ENCODE results near the gene NTM.

The NTM gene

GRCh38 chr11:131642756-131643531 lies 272.5 kb downstream of the NTM start:
- DNase-seq (ENCODE audit: low read depth, low spot score) = no peak

DNA sequence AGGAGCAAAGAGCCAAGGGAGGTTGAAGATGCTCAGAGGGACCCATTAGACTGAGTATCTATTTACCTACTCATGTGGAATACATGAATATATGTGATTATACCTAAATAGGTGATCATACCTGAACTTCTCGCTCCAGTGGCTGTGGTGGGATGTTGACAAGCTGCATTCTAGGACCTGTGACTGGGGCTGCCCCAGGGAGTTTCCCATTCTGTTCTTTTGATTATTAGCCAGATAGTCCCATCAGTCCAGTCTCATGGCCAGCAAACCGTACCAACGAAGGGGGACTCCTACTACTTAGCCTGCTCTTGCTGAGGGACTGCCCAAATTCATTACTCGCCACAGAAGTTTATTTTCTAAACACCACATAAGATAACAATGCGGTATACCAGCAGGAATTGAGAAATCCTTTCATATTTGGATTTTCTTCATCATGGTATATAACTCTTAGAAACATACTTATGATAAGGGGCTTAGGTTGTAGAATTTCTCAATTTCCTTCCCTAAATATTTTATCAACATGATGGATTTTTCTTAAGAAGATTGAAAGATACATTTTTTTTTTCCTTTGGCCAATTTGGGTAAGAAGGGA lies 273.9 kb downstream of the NTM start:
- no peak for DNase-seq (ENCODE audit: low read depth, low spot score)

- no peak for DNase-seq (ENCODE audit: low read depth, low spot score)
Measured at GRCh38 chr11:131645237-131645636, 274.8 kb downstream of the NTM start.

DNA sequence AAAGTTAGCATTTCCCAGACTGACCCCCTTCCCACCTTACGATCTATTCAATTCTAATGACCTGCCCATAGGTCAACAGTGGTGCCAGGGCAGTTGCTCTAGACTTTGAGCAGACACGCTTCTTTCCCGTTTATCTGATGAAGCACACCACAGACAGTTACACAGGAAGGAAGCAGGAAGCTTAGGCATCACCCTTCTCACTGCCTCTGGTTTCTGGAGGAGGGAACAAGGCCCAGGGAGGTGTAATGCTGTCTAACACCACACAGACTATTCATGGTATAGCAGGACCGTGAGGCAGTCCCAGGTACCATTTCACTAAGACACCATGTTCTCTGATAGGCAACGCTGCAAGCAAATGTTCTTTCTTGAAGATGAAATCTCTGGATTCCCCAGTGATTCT lies 279.4 kb downstream of the NTM start:
- DNase-seq (ENCODE audit: low read depth, low spot score) = no peak

DNA sequence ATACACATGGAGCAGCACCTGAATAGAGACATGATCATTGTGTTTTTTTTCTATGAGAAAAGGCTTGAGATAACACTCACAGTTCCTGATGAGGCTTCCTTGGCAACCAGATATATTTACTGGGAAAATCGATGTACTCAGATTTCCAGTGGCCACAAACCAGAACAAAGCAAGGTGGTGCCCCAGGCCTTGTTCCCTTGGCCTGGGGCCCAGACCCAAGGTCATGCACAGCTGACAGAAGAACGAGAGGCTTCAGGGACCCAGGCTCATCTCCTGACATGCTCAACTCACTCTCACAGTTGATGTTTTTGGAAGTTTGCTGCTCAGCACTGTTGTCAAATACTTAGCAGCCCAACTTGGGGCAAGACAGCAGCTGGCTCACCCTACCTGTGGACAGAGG lies 281.8 kb downstream of the NTM start:
- DNase-seq (ENCODE audit: low read depth, low spot score) = no peak

DNA sequence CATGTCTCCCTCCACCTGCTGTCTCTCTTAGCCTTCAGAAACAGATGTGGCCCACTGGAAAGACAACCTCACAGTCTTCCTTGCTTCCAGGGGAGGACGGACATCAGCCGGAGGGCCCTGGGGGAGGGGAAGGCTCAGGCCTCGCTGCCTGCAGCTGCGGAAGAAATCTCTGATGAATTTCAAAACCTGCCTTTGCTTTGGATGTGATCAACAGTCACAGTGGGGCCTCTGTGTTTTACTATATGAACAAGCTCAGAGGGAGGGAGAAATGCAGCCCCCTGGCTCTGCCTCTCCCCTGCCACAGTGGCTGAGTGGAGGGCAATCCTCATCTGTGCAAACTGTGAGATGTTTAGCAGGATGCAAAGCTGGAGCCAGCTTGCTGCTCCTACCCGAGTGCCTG lies 282.8 kb downstream of the NTM start:
- DNase-seq (ENCODE audit: low read depth, low spot score) = no peak

GRCh38 chr11:131654849-131655248 lies 284.4 kb downstream of the NTM start:
- DNase-seq (ENCODE audit: low read depth, low spot score) = no peak

GRCh38 chr11:131656179-131656838 lies 285.9 kb downstream of the NTM start:
- DNase-seq (ENCODE audit: low read depth, low spot score) = no peak

- no peak for DNase-seq (ENCODE audit: low read depth, low spot score)
Measured at GRCh38 chr11:131656839-131657211, 286.4 kb downstream of the NTM start.

DNA sequence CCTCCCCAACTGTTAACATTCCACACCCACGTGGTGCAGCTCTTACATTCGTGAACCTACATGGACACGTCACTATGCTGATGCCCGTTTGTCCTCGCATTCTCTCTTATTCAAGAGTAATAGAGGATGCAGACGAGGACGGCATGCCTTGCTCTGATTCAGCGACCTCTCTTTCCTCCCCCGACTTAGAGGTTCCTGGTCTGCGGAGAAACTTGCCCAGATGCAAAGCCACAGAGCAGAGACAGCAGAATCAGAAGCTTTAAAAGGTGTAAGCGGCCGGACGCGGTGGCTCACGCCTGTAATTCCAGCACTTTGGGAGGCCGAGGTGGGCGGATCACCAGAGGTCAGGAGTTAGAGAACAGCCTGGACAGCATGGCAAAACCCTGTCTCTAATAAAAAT lies 288.0 kb downstream of the NTM start:
- DNase-seq (ENCODE audit: low read depth, low spot score) = no peak

DNA sequence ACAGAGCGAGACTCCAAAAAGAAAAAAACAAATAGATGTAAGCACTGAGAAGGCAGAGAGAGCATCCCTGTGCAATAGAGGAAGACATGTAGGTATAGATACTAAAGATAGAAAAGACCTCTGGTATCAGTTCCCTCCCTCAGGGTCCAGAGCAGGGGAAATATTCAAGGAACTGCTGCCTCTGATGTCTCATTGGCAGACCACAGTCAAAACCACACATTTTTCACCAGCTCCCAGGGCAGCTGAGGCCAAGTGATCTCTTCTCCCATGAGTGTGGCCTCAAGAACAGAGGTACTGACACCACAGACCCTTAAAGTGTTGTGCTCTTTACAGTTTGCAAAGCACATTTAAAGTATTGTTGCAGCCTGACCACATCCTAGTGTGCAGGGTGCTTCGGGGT lies 288.5 kb downstream of the NTM start:
- no peak for DNase-seq (ENCODE audit: low read depth, low spot score)

DNA sequence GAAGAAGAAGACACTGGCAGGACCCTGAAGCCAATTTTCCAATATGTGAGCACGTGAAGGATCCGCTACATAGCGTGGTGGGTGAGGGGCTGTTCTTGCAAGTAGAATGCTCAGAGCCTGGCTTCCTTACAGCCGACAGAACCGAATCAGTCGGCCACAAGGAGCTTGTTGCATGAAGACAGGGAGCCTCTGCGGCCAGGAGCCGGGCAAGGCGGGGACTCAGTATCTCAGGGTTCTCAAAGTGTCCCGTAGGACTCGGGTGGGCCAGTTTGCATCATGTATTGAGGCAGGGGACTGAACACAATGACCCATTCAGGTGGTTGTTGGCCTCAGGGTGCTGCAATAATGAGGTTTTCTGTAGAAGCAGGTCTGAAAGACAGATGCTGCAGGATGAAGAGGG lies 289.5 kb downstream of the NTM start:
- DNase-seq (ENCODE audit: low read depth, low spot score) = no peak

DNA sequence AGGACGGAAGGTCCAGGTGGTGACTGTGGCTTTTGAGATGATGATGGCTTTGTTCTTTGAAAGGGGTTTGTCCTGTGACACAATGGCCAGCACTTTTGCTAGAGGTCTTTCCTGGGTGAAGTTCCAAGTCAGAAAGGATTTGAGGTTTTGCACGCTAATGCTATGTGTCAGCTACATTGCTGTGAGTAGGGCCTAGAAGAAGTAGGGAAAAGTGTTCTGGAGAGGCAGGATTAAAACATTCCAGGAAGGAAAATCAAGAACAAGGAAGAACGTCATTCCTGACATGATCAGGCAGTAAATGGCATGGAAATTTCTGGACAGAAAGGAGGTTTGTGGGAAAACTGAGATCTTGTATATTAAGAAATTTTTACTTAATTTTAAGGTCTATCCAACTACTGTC lies 290.7 kb downstream of the NTM start:
- no peak for DNase-seq (ENCODE audit: low read depth, low spot score)

DNA sequence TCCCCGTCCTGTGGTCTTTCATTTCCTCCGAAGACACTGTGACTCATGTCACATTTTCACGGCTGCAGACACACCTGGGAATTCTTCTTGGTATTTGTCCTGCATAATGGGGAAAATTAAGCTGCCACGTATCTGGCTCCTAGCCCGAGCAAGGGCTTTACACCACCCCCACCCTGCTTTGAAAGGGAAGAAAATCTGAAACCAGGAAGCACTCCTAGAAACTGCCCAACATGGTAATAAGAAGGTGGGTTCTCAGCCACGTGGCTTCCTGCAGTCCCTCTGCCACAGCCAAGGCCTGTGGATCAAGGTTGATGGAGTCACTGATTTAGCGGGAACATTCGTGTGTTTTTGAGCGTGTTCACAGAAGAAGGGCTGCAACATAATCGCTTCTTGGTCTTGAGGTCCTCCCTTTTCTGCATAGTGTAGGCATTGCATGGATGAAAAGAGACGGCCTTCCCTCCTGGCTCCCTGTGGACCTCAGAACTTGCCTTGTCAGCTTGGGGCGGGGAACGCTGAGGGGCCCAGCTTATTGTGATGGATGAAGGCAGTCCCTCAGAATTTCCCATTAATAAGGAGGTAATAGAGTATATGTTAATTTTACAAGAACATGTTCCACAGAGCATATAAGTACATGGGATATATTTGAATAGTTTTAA lies 292.0 kb downstream of the NTM start:
- DNase-seq (ENCODE audit: low read depth, low spot score) = no peak

DNA sequence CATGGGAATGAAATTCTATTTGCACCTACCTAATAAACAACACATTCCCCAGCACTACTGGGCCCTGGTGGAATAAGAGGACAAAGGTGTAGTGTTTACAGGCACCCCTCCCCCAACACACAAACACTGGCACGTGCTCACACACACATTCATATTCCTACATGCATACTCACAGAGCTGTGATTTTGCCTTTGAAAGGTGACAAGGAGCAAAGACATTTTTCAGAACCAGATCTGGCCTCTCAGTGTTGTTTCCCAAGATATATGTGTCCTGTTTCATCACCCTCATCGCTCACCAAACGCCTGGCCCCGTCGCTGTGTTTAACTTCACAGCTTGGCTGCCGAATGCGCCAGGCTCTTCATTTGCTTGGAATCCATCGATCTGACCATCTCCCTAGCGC lies 292.6 kb downstream of the NTM start:
- DNase-seq (ENCODE audit: low read depth, low spot score) = no peak

DNA sequence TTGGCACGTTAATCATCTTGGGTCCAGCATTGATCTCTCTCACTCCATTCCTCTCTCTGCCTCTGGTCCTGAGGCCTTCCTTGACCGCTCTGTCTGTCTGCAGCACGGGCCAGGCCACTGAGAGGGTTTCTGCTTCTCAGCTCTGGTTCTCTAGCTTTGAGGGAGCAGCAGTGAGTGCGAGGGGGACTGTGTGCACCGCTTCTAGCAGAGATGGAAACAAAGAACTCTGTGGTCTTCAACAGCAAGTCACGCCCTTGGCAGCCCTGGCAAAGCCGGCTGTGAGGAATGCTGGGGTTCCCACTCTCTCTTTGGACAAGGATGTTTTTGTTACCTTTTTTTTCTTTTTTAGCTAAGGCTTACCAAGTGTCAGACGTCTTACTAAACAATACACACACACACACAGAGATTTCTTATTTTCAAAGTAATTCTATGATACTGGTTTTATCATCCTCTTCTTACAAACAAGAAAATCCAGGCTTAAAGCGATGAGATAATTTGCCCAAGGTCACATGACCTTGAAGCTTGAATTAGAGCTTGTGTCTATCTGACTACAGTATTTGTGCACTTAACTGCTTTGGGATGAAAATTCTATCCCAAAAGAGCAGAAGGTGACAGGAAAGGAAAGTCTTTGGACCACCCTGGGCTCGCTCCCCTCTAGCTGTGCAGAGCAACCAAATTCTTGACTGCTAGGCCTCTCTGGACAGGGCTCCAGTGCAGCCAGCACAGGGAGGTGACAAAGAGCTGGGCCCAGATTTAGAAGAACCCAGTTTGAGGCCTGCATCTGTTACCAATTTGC lies 293.2 kb downstream of the NTM start:
- DNase-seq (ENCODE audit: low read depth, low spot score) = no peak

DNA sequence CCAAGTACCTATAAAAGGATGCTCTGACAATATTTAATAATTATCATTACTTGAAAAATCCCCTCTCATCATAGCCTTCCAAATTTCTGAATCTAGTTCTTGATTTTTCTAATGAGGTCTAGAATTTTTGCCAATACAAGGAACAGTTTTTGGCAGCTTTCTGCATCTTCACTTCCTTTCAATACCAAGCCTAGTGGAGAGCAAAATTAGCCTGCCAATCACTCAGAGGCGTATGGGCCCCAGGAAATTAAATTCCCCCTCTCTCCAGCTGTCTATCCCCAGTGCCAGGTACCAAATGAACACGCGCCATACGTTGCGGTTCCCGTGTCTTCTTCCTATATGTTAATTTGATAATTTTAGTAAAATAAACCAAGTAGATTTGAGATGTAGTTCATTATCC lies 293.9 kb downstream of the NTM start:
- no peak for DNase-seq (ENCODE audit: low read depth, low spot score)

- no peak for DNase-seq (ENCODE audit: low read depth, low spot score)
Measured at GRCh38 chr11:131664816-131665215, 294.4 kb downstream of the NTM start.

DNA sequence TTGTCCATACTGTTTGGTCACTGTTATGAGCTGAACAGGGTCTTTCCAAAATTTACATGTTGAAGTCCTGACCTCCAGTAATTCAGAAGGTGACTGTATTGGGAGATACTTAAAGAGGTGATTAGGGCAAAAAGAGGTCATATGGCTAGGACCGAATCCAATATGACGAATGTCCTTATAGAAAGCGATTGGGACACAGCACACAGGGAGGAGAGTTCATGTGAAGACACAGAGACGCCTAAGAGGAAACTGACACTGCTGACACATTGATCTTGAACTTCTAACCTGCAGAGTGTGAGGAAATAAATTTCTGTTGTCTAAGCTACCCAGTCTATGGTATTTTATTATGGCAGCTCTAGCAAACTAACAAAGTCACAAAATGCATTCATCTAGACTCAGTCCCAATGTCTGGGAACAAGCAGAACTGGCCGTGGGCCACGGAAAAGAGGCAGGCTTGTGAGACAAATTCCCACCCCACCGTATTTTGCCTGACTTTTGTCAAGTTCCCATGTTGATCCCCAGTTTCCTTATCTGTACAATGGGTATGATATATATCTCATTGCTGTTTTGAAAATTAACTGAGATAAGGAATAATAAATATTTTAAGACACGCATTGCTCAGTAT lies 295.0 kb downstream of the NTM start:
- no peak for DNase-seq (ENCODE audit: low read depth, low spot score)

DNA sequence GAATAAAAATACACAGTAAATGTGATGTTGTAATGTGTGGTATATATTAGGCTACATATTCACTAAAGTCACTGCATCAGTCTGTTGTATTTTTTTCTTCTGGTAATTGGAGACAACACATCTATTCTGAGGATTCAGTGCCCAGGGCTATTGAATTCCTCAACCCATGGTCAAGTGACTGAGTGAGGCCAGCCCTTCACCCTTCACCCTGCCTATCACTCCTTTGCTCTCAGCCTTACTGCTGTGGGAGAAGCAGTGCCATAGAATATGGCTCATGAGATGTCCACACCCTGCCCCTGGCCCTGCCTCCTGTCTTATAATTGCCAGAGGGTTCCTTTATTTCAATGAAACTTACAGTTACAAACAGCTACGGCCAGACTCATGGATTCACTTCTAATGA lies 295.6 kb downstream of the NTM start:
- no peak for DNase-seq (ENCODE audit: low read depth, low spot score)

DNA sequence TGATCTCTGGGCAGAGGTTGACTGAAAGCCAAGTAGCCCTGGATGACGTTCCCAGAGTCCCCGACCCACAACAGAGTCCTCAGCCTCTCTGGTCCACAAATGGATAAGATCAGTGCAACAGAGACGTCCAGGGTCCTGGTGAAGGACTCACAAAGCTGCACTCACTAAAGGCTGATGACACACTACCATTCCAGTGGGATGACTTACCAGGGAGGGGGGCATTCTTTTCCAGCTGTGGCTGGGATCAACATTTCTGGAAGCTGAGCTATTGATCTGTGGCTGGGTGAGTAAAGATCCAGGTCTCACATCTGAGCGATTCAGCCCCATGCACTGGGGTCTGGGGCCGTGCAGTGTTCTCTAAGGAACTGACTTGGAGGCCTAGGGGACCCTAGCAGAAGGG lies 296.2 kb downstream of the NTM start:
- DNase-seq (ENCODE audit: low read depth, low spot score) = no peak
